ENCODE measurements around the gene PPP6R2. TPM values are rescaled to one million over a fixed set of nuclear protein-coding genes. Genes with fewer than 3 reads are reported as not detected.

PPP6R2 gene
- total and polyA plus RNA-seq, 2 of the 4 experiments (the other 2 are of a cell fraction): 49.2 to 51.6 TPM

GRCh38 chr22:50313021-50313420 is 30.1 kb upstream of the PPP6R2 start (continued):
- no peak for TF ChIP-seq NFE2L2 (IDR thresholded peaks at IDR 0.05; ENCODE audit: low read depth, low read length)
- TF ChIP-seq MAFK (IDR thresholded peaks at IDR 0.05; ENCODE audit: low read depth, low read length): no peak
- TF ChIP-seq SMC3 (IDR thresholded peaks at IDR 0.05; ENCODE audit: low read depth, low read length): no peak
- no peak for TF ChIP-seq RFX5 (IDR thresholded peaks at IDR 0.05; ENCODE audit: low read depth, low read length)
- TF ChIP-seq CHD1 (IDR thresholded peaks at IDR 0.05; ENCODE audit: low read depth, low read length): no peak
- no peak for TF ChIP-seq BHLHE40 (IDR thresholded peaks at IDR 0.05; ENCODE audit: low read depth, low read length)

GRCh38 chr22:50313600-50313999 is 29.5 kb upstream of the PPP6R2 start:
- POLR2A ChIA-PET (ENCODE audit: unreplicated experiment): no interaction called here

More at GRCh38 chr22:50313600-50313999, 29.5 kb upstream of the PPP6R2 start:
- no peak overlapping the region for H2AK9ac ChIP-seq (replicated peaks; ENCODE audit: low read depth, low read length, poor library complexity)
- H2AK5ac ChIP-seq (ENCODE audit: low read depth, low read length): no peak overlapping the region
- no peak overlapping the region for H3K56ac ChIP-seq (ENCODE audit: extremely low read depth, insufficient read depth, low read length)
- H3K27me3 ChIP-seq (ENCODE audit: control insufficient read depth, insufficient read depth, low read length): peaks cover 3% of the 10 kb centered on the region; the same call in 1 of the 2 replicates
- H3K9me3 ChIP-seq (ENCODE audit: control insufficient read depth, insufficient read depth, low read length): no peaks in the 10 kb centered on the region
- H4K8ac ChIP-seq (ENCODE audit: low read depth in 2 of 2, low read length in 2 of 2): no peak overlapping the region
- DNase-seq (no peak), ATAC-seq (ENCODE audit: low read depth) (no peak)
- no peak overlapping the region for H2BK5ac ChIP-seq (ENCODE audit: low read depth, low read length, poor library complexity, severe bottlenecking)
- no TSS peak for BruUV-seq (replicated peaks)
- H3K4me1 ChIP-seq (ENCODE audit: control insufficient read depth, insufficient read depth, low read length): peaks cover 5% of the 10 kb centered on the region
- no peak overlapping the region for H4K91ac ChIP-seq (ENCODE audit: insufficient read depth, low read depth, low read length)
- intact Hi-C loops (cut with micrococcal nuclease): no loop called here
- dilution Hi-C loops (cut with HindIII; ENCODE audit: low sequenced_read_pairs, unreplicated experiment): no loop called here
- no peaks in the 10 kb centered on the region for H3K79me1 ChIP-seq (ENCODE audit: low read depth in 1 of 2, low read length in 2 of 2)
- no CpG with 5 or more reads among the region's 17 CpGs for WGBS, 2 experiments (ENCODE audit: extremely low coverage in 2 of 2, insufficient read length in 1 of 2)
- no peak overlapping the region for H3K4me3 ChIP-seq (ENCODE audit: insufficient read depth, low read depth, low read length)
- H2AFZ ChIP-seq (replicated peaks; ENCODE audit: low read length, poor library complexity): no peak overlapping the region
- H3K23ac ChIP-seq (ENCODE audit: low read depth, low read length): no peak overlapping the region
- H2BK15ac ChIP-seq (ENCODE audit: low read depth, low read length): no peak overlapping the region
- no peaks in the 10 kb centered on the region for H3K36me3 ChIP-seq (ENCODE audit: control insufficient read depth, insufficient read depth, low read length)
- no peak for TF ChIP-seq RFX5 (IDR thresholded peaks at IDR 0.05; ENCODE audit: low read depth, low read length)
- TF ChIP-seq NFE2L2 (IDR thresholded peaks at IDR 0.05; ENCODE audit: low read depth, low read length): no peak
- TF ChIP-seq BHLHE40 (IDR thresholded peaks at IDR 0.05; ENCODE audit: low read depth, low read length): no peak
- TF ChIP-seq RAD21 (IDR thresholded peaks at IDR 0.05; ENCODE audit: low read length): no peak
- TF ChIP-seq CTCF (conservative IDR thresholded peaks at IDR 0.05; ENCODE audit: low read depth, low read length): no peak
- TF ChIP-seq ELK1 (IDR thresholded peaks at IDR 0.05; ENCODE audit: borderline replicate concordance, low read depth, low read length): no peak
- no peak for TF ChIP-seq MAZ (IDR thresholded peaks at IDR 0.05; ENCODE audit: borderline replicate concordance, low read depth, low read length)
- H4K20me1 ChIP-seq (ENCODE audit: insufficient read depth, low read length): no peaks in the 10 kb centered on the region
- no peak overlapping the region for H3K9ac ChIP-seq (ENCODE audit: low read depth, low read length)
- no peaks in the 10 kb centered on the region for H3K9me1 ChIP-seq (ENCODE audit: insufficient read depth, low read length)
- no peak overlapping the region for H3K4ac ChIP-seq (ENCODE audit: low read depth, low read length)
- CTCF ChIA-PET: no interaction called here
- H3K18ac ChIP-seq (ENCODE audit: low read depth, low read length): no peak overlapping the region
- no peak overlapping the region for H3K14ac ChIP-seq (replicated peaks; ENCODE audit: low read depth, low read length)
- no peak overlapping the region for H3K4me2 ChIP-seq (ENCODE audit: low read depth, low read length)
- in situ Hi-C loops (cut with MboI; ENCODE audit: low sequenced_read_pairs): no loop called here
- no peak overlapping the region for H3K27ac ChIP-seq (ENCODE audit: insufficient read depth, low read length)
- no peak overlapping the region for H2BK120ac ChIP-seq (ENCODE audit: low read depth, low read length)
- H2BK20ac ChIP-seq (ENCODE audit: low read depth, low read length): no peak overlapping the region
- H4K5ac ChIP-seq (ENCODE audit: low read depth, low read length): no peak overlapping the region
